ENCODE data around the gene LGALS4.
A peak's percentile ranks its signal among the peaks of the same experiment; 100 is the strongest.
"Not testable (repeated sequence)": the region's sequence is repeated elsewhere in the genome, so short reads cannot be mapped to it uniquely, and the experiment has no call there.

LGALS4 gene, protein sequence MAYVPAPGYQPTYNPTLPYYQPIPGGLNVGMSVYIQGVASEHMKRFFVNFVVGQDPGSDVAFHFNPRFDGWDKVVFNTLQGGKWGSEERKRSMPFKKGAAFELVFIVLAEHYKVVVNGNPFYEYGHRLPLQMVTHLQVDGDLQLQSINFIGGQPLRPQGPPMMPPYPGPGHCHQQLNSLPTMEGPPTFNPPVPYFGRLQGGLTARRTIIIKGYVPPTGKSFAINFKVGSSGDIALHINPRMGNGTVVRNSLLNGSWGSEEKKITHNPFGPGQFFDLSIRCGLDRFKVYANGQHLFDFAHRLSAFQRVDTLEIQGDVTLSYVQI

DNA sequence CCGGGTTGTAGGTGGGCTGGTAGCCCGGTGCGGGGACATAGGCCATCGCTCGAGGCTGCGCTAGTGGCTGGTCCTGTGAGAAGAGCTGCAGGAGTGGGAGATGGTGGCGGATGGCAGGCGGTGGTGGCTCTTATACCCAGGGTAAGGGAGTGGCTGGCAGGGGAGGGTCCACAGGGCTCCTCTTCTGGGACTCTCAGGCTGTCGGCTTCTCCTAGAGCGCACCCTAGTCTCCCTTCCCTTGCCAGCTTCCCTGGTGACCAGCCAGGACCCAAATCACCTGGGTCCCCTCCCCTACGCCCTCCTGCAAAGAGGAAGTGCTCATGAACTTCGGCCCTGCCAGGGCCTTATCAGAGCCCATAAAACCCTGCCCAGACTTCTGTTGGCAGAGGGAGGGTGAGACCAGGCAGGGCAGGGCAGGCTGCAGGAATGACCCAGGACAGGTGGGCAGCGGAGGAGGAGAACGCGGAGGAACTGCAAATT lies at the start of gene LGALS4:
Gene LGALS4 (minus strand): TSS at position 105 of the 480 bp plus-strand sequence. CDS start 59 bp downstream, at position 46.
- DNase-seq (ENCODE audit: low spot score), result no peak

DNA sequence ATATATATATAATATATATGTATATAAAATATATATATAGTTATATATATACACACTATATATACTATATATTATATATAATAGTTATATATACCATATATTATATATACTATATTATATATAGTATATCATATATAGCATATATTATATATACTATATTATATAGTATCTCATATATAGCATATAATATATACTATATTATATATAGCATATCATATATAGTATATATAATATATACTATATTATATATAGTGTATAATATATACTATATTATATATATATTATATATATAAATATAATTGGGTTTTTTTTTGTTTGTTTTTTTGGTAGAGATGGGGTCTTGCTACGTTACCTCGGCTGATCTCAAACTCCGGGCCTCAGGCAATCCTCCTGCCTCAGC lies 48.6 kb upstream of the LGALS4 start:
- DNase-seq (ENCODE audit: low spot score), result no peak

- not testable (repeated sequence) for DNase-seq (ENCODE audit: low spot score)
Observed at GRCh38 chr19:38859631-38860204, 47.0 kb upstream of the LGALS4 start.

- DNase-seq (ENCODE audit: low spot score), result no peak
Observed at GRCh38 chr19:38856813-38857212, 44.1 kb upstream of the LGALS4 start.

DNA sequence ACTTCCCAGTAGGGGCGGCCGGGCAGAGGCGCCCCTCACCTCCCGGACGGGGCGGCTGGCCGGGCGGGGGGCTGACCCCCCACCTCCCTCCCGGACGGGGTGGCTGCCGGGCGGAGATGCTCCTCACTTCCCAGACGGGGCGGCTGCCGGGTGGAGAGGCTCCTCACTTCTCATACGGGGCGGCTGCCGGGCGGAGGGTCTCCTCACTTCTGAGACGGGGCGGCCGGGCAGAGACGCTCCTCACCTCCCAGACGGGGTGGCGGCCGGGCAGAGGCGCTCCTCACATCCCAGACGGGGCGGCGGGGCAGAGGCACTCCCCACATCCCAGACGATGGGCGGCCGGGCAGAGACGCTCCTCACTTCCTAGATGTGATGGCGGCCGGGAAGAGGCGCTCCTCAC lies 43.0 kb upstream of the LGALS4 start:
- DNase-seq (ENCODE audit: low spot score), result not testable (repeated sequence)

DNA sequence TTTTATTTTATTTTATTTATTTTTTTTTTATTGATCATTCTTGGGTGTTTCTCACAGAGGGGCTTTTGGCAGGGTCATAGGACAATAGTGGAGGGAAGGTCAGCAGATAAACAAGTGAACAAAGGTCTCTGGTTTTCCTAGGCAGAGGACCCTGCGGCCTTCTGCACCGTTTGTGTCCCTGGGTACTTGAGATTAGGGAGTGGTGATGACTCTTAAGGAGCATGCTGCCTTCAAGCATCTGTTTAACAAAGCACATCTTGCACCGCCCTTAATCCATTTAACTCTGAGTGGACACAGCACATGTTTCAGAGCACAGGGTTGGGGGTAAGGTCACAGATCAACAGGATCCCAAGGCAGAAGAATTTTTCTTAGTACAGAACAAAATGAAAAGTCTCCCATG lies 42.2 kb upstream of the LGALS4 start:
- DNase-seq (ENCODE audit: low spot score), result not testable (repeated sequence)

DNA sequence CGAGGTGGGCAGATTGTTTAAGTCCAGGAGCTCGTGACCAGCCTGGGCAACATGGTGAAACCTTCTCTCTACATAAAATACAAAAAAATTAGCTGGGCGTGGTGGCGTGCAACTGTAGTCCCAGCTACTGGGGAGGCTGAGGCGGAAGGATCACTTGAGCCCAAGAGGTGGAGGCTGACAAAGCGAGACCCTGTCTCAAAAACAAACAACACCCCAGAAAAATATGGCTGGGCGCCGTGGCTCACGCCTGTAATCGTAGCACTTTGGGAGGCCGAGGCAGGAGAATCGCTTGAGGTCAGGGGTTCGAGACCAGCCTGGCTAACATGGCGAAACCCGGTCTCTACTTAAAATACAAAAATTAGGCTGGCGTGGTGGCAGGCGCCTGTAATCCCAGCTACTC lies 40.5 kb upstream of the LGALS4 start:
- DNase-seq (ENCODE audit: low spot score), result no peak

GRCh38 chr19:38852231-38853044 lies 39.7 kb upstream of the LGALS4 start:
- DNase-seq (ENCODE audit: low spot score), result peak; percentile 24

DNA sequence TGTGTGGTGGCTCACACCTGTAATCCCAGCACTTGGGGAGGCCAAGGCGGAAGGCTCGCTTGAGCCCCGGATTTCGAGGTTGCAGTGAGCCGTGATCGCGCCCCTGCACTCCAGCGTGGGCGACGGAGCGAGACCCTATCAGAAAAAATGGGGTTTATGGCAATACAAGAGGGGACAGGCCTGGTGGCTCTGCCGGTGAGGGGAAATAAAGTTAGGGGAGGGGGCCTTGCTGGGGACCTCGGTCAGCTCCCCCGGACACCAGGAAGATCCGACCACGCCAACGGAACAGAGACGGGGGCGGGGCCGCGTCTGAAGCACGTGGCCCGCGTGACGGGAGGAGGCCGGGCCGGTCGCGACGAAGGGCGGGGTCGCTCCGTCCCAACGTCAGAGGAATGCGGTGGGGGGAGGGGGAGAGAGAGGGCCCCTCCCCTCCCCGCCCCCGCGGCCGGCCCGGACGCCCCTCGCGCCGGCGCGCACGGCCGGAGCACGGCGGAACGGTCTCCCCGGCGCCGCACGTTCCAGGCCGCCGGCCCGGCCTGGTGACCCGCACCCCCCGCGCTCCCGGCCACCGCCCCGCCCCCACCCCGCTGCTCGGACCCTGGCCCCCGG lies 39.0 kb upstream of the LGALS4 start:
- peak; percentile 89 for DNase-seq (ENCODE audit: low spot score)

DNA sequence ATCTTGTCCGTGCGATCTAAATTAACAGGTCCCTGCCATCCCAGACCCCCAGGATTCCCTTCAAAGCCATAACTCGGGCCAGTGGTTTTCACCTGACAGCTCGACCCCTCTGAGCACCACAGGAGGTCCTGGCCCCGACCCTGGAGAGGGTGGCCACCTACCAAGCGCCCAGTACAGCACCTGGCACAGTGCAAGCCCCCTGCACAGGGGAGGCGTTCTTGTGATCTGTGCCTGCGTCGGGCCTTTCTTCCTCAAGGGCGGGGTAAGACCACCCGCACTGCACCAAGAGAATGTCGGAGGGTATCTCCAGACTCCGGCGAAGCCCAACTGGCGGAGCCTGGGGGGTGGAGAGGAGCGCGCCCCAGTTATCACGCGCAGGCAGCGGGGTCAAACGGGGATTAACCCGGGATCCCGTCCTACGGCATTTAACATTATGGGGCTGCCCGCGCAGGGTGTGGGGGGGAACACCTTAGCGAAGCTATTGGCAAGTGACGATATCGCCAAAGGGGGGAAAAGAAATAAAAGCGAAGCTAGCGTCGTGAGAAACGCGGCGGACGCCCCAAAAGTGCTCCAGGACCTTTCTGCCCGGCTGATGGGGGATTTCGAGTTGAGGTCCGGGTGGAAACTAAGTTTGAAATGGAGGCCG lies 38.4 kb upstream of the LGALS4 start:
- DNase-seq (ENCODE audit: low spot score), result peak; percentile 14

GRCh38 chr19:38850436-38850975 lies 37.8 kb upstream of the LGALS4 start:
- peak; percentile 99 for DNase-seq (ENCODE audit: low spot score)

DNA sequence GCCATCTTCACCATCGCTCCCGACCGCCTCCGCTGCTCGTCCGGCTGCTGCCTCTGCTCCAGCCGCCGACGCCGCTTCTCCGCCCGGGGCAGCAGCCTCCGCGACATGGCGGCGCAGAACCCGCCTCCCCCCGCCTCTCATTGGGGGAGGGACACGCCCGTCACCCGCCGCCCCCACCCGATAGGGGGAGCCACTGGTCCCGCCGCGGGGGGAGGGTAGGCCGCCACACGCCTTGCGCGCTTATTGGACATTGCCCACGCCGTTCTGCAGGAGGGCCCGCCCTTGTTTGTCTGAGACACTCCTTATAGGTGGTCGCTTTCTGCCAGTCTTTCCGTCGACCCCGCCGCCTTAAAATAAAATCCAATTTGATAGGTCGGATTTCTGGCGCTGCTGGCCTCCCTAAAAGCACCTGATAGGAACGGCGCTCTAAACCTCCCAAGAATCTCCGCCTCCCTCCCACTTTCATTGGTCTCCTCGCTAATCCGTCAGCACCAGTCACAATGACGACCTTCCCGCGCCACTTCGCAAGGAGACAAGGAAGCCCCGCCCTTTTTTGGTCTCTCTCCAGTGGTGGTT lies 37.2 kb upstream of the LGALS4 start, which contains the start of gene HNRNPL:
Gene HNRNPL (minus strand): TSS at position 127 of the 576 bp plus-strand sequence. CDS start 20 bp downstream, at position 107.
- DNase-seq (ENCODE audit: low spot score), result peak; percentile 98

DNA sequence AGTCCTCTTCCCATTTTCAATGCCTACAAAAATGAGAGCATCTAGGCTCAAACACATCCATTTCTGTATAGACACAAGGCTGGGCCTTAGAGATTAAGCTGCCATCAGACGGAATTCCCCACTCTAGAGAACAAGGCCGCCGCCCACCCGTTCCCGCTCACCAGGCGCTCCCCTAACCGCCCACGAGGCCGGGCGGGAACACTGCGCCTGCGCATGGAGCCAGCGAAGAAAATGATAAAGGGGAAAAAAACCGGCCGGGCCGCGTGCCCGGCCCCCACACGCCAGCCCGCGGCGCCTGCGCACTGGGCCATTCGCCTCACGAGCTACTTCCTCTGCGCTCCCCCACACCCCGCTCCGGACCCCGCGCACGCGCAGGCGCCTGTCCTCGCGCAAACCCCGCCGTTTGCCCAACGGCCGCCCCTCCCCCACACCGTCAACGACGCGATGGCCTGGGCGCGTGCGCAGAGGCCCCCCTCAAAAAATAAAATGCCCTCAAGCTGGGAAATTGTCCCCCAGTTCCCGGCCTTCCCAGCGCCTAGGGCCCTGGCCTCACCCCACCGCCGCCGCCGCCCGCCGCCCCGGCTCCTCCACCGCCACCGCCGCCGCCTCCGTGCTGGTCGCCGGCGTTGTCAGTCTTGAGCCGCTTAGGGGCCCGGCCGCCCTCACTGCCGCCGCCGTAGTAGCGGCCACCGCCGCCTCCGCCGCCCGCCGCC lies 36.6 kb upstream of the LGALS4 start:
- DNase-seq (ENCODE audit: low spot score), result peak; percentile 98

DNA sequence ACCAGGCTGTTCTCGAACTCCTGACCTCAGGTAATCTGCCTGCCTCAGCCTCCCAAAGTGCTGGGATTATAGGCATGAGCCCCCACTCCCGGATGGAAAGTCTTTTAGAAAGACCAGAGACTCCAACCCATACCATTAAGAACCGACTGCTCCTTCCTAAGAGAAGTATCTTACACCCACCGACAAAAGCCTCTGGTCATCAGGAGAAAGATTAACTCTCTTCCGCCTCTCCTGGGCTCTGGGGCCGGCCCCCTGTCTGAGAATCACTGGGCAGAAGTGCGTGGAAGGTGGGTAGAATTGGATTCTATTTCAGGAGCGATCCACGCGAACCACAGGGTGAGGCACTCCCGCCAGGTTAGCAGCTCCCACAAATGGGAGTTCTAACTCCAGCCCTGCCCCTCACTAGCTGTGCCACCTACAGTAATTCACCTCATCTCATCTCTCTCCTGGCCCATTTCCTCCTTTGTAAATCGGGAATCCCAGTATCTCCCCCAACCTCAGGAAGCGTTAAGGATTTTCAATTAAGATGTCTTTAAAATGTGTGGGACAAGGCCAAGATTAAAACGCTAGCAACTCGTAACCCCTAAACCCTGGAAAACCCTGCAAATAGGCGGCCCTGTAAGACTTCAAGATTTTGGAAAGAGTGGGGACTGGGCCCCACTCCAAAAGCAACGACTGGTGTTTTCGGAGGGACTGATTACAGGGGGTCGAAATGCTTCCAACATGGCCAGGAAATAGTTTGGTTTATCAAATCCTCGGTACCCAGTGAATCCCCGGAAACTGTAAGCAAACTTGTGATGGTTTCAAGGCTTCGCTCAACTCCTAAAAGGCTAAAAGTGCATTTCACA lies 35.8 kb upstream of the LGALS4 start:
- DNase-seq (ENCODE audit: low spot score), result no peak

- DNase-seq (ENCODE audit: low spot score), result no peak
Observed at GRCh38 chr19:38846097-38846496, 33.4 kb upstream of the LGALS4 start.

DNA sequence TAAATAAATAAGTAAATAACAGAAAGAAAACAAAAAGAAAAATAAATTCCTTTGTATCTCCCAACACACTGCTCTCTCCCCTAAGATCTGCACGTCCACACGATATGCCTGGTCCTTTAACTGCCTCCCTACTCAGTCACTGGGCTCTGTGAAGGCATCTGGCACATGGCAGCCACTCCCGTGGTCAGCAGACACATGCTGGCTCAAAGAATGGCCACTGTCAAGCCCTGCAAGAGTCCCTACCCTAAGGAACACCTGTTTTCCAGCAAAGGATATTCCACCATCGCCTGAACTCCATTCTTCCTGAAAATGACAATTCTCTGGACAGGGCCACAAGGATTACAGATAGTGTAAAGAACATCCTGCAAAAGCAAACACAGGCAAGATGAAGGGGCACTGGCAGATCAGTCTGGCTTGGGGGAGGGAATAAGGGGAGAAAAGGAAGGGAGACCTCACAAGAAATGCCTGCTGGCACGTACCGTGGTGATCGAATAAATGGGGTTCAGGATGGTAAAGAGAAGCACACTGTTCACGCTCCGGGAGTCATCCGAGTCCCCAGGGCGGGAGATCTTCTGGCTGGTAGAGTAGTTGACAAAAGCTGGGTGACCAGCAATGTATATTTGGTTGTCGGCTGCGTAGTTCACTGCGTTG lies 32.8 kb upstream of the LGALS4 start:
- DNase-seq (ENCODE audit: low spot score), result no peak

- DNase-seq (ENCODE audit: low spot score), result no peak
Observed at GRCh38 chr19:38844093-38844686, 31.4 kb upstream of the LGALS4 start.

- DNase-seq (ENCODE audit: low spot score), result no peak
Observed at GRCh38 chr19:38843175-38843758, 30.5 kb upstream of the LGALS4 start.
